Coronary artery (tissue), 2 donors: ENCODE measurements around the gene FBXO41.

Experiments used
- DNase-seq: peaks from one replicate; pipeline ENCODE4 v3.0.0-alpha.2; 2017; ENCODE audit warnings: low spot score
- H3K27ac ChIP-seq, 2 donors: fragments of 200-600 bp; sonication (generic); one replicate each; pipeline ENCODE4 v1.5.1; 2016 to 2019
- H3K4me3 ChIP-seq: fragments of 200-600 bp; sonication (generic); 2 replicates; pipeline ENCODE4 v1.5.1; 2016; ENCODE audit warnings: mild to moderate bottlenecking, moderate library complexity
- CTCF ChIP-seq: fragments of 200-600 bp; sonication (generic); IDR thresholded peaks from one replicate; pipeline ENCODE4 v1.5.1; 2019; ENCODE audit warnings: antibody characterized with exemption

FBXO41 gene

GRCh38 chr2:73301636-73302035 lies 17.4 kb upstream of the FBXO41 start:
- Histone ChIP-seq H3K4me3 (no peak overlapping the region), H3K27ac (no peak overlapping the region)
- DNase-seq = no peak
- TF ChIP-seq CTCF = no peak

DNA sequence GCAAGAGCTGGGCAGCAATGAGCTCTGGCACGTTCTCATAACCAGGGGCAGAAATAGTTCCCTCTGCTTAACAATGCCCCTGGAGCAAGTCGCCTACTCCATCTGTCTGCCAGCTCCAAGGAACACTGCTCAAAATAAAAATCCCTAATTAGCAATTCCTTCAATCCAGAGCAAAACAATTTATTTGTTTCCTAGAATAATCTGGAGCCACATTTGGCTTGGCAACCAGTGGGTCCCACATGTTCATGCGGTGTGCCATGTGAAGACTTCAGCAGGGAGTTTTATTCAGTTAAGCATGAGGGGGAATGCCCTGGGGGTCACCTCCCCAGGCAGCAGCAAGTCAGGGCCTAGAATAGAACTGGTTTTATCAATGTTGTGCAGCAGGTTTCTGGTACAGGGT lies 16.6 kb upstream of the FBXO41 start:
- no peak for DNase-seq
- TF ChIP-seq CTCF = no peak
- no peak overlapping the region for H3K27ac ChIP-seq
- H3K4me3 ChIP-seq = no peak overlapping the region

DNA sequence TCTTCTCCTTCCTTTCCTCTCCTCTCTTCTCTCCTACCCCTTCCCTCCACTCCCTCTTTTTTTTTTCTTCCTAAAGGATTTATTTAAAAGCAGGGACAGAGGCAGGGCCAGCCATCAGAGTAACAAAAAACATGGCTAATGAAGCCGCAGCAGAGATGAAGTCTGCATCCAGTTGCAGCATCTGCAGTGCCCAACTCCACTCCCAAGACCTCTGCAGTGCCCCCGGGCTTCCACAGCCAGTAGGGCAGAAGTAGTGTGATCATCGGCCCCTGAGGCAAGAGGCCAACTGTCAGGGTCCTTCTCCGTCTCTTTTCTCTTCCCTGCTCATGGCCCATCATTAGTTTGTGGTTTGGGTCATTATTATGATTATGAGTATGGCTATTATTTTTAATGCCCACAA lies 13.3 kb upstream of the FBXO41 start:
- Histone ChIP-seq H3K4me3 (no peak overlapping the region), H3K27ac (no peak overlapping the region)
- no peak for TF ChIP-seq CTCF
- DNase-seq = no peak

- H3K27ac ChIP-seq = no peak overlapping the region
- no peak for DNase-seq
- TF ChIP-seq CTCF = no peak
- H3K4me3 ChIP-seq = no peak overlapping the region
Observed at GRCh38 chr2:73297151-73297559, 12.9 kb upstream of the FBXO41 start.

DNA sequence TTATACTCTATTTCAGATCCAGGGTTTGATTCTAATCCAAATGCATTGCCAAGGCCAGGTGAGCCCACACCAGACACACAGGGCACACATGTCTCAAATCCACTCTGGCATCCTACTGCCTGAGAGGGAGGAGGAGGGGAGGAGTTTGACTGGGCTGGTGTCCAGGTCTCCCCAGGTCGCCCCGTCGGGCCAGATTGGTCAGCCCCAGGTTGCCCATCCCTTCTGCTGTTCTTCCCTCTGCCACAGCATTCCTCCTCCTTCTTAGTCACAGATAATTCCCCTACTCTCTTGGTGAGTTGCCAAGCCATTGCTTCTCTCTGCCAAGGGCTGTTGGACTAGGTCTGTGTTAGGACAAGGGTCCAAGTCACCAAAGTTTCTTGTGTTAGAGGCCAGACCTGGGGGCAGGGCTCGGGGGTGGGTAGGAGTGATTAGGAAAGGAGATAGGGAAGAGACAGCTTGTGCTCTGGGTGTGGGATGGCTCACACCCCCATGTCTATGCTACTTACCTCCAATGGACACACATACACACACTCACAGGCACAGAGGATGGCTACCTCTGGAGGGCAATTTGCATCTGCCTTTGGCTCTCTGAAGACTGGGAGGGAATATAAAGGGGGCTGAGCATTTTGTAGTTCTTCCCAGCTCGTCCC lies 11.6 kb upstream of the FBXO41 start:
- H3K4me3 ChIP-seq = no peak overlapping the region
- DNase-seq = no peak
- H3K27ac ChIP-seq = no peak overlapping the region
- no peak for TF ChIP-seq CTCF

DNA sequence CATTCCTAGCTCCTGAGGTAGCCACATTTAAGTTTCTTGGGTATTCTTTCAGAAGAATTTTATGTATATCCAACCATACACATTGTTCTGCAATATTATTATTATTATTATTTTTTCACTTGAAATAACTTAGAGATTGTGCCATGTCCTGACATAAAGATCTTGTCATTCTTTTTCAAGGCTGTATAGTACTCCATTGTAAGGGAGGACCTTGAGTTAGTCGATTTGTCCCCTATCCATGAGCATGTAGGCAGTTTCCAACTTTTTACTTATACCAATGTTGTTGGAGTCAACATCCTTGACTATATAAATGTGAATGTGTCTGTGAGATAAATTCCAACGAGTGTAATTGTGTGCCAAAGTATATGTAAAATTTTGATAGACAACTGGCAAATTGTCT lies 10.0 kb upstream of the FBXO41 start:
- TF ChIP-seq CTCF = no peak
- H3K4me3 ChIP-seq = no peak overlapping the region

DNA sequence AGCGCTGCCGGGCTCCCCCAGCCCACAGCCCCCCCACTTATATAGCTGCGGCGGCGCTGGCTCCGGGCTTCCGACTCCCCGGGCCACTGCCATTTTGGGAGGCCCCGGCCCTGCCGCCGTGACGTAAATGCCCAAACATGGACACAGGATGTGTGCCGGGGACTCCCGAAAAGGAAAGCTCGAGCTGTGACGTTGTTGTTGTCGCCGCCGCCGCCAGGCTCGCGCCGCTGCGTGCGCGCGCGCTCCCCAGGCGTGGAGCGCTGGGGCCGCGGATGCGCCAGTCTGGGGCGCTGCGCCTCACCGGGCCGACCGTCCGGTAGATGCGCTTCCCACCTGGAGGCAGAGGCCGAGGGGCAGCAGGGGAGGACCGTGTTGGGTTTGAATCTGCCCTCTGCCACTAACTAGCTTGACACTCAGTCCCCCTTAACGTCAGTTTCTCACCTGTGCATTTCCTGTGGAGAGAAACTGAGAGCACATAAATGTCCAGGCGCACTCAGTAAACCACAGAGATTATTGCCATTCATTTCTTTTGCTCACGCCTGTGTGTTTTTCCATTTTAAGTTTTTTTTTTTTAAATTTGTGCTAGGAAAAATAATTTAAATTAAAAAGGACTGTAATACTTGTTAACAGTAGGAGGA lies 9.4 kb upstream of the FBXO41 start, which contains the start of gene EGR4:
Gene EGR4, minus strand, starts transcription at position 15 of the 638 bp plus-strand sequence. CDS start 231 bp downstream, outside the sequence.
- Histone ChIP-seq H3K27ac (no peak within 1 kb of the TSS), H3K4me3 (peak within 1 kb of the TSS; percentile 68)
- no peak for DNase-seq
- TF ChIP-seq CTCF = no peak

More for the DNA sequence above, 10.0 kb upstream of the FBXO41 start:
- no peak for DNase-seq
- no peak overlapping the region for H3K27ac ChIP-seq
